Astrocyte (in vitro differentiated cells and primary cell): Measurements from ENCODE around the gene ORMDL3.
A peak's percentile ranks its signal among the peaks of the same experiment; 100 is the strongest.

Source experiments
- EZH2 ChIP-seq: IDR thresholded peaks from 2 replicates; pipeline ENCODE4 v1.6.1; 2012; ENCODE audit warnings: mild to moderate bottlenecking, low read length, inconsistent platforms; ENCODE audit not compliant: insufficient read depth
- TF ChIP-seq, protein P1 (sequence below): IDR thresholded peaks from 2 replicates; pipeline ENCODE4 v1.5.1; 2011; ENCODE audit warnings: low read depth, mild to moderate bottlenecking, inconsistent platforms, low read length, moderate library complexity; ENCODE audit not compliant: insufficient read depth

DNA sequence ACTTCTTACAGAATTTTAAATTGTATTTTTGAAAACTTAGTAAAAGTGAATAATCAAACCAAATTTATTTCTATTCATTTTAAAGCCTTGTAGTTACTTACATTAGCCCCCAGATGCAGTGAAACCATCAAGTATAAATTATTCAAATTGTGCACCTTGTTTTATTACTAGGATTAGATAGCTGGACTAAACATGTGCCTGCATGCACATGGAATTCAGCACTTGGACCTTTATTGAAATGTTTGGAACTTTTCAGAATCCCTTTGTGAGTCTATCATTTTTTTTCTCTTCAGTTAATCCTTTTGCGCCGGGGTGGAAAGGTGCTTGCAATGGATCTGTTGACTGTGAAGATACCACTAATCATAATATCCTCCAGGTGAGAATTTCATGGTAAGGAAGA, 54.6 kb downstream of the ORMDL3 start:
- no peak for TF ChIP-seq EZH2
- TF ChIP-seq, protein P1, sequence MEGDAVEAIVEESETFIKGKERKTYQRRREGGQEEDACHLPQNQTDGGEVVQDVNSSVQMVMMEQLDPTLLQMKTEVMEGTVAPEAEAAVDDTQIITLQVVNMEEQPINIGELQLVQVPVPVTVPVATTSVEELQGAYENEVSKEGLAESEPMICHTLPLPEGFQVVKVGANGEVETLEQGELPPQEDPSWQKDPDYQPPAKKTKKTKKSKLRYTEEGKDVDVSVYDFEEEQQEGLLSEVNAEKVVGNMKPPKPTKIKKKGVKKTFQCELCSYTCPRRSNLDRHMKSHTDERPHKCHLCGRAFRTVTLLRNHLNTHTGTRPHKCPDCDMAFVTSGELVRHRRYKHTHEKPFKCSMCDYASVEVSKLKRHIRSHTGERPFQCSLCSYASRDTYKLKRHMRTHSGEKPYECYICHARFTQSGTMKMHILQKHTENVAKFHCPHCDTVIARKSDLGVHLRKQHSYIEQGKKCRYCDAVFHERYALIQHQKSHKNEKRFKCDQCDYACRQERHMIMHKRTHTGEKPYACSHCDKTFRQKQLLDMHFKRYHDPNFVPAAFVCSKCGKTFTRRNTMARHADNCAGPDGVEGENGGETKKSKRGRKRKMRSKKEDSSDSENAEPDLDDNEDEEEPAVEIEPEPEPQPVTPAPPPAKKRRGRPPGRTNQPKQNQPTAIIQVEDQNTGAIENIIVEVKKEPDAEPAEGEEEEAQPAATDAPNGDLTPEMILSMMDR, result peak; percentile 33
